Loucy (cell line): Measurements from ENCODE around the gene CHRND.

Experiments
- EZH2phosphoT487 ChIP-seq: fragments of 200-600 bp; IDR thresholded peaks from 2 replicates; pipeline ENCODE4 v1.6.1; 2018; ENCODE audit warnings: antibody characterized with exemption, mild to moderate bottlenecking, moderate library complexity, borderline replicate concordance
- TF ChIP-seq, protein P1 (sequence below): fragments of 200-600 bp; sonication (generic); conservative IDR thresholded peaks from 2 replicates; pipeline ENCODE4 v1.5.1; 2014; ENCODE audit warnings: mild to moderate bottlenecking, antibody characterized with exemption, low read length

DNA sequence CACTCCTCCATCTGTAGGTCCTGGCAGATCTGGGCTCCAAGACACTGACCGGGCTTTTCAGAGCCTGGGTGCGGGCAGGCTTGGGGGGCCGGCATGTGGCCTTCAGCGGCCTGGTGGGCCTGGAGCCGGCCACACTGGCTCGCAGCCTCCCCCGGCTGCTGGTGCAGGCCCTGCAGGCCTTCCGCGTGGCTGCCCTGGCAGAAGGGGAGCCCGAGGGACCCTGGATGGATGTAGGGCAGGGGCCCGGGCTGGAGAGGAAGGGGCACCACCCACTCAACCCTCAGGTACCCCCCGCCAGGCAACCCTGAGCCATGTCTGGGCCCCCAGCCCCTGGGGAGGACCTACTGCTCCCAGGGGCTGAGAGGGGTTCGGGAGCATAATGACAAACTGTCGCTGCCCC is 761 bp upstream of the CHRND start:
- TF ChIP-seq, protein P1, sequence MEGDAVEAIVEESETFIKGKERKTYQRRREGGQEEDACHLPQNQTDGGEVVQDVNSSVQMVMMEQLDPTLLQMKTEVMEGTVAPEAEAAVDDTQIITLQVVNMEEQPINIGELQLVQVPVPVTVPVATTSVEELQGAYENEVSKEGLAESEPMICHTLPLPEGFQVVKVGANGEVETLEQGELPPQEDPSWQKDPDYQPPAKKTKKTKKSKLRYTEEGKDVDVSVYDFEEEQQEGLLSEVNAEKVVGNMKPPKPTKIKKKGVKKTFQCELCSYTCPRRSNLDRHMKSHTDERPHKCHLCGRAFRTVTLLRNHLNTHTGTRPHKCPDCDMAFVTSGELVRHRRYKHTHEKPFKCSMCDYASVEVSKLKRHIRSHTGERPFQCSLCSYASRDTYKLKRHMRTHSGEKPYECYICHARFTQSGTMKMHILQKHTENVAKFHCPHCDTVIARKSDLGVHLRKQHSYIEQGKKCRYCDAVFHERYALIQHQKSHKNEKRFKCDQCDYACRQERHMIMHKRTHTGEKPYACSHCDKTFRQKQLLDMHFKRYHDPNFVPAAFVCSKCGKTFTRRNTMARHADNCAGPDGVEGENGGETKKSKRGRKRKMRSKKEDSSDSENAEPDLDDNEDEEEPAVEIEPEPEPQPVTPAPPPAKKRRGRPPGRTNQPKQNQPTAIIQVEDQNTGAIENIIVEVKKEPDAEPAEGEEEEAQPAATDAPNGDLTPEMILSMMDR = no peak
- TF ChIP-seq EZH2phosphoT487 = no peak
